GM23338 (cell line): ENCODE data around the gene AIFM2. TPM values are rescaled to one million over a fixed set of nuclear protein-coding genes. Genes with fewer than 3 reads are reported as not detected.

ENCODE experiments used
- ATAC-seq: fragments of 200-7000 bp; cut with Tn5 transposase; 3 replicates; pipeline ENCODE4 v1.9.1; 2020
- DNase-seq: peaks from one replicate; pipeline ENCODE4 v3.0.0-alpha.2; 2015; ENCODE audit warnings: low spot score
- H2AFZ ChIP-seq: fragments of 200-600 bp; sonication (generic); 2 replicates; pipeline ENCODE4 v1.8.0; 2016; ENCODE audit warnings: antibody characterized with exemption, mild to moderate bottlenecking, moderate library complexity
- H3F3A ChIP-seq: fragments of 200-600 bp; sonication (generic); replicated peaks from 2 replicates; pipeline ENCODE4 v1.8.0; 2017; ENCODE audit warnings: antibody characterized with exemption, mixed run types, low read depth
- H3K27ac ChIP-seq: fragments of 200-600 bp; sonication (generic); 2 replicates; pipeline ENCODE4 v1.6.1; 2016; ENCODE audit warnings: low read depth
- H3K27me3 ChIP-seq: fragments of 200-600 bp; sonication (generic); 2 replicates; pipeline ENCODE4 v1.8.0; 2016; ENCODE audit warnings: mild to moderate bottlenecking, mixed run types, moderate library complexity; ENCODE audit not compliant: insufficient read depth
- H3K36me3 ChIP-seq: fragments of 200-600 bp; sonication (generic); 2 replicates; pipeline ENCODE4 v1.8.0; 2016; ENCODE audit warnings: mild to moderate bottlenecking; ENCODE audit not compliant: insufficient read depth
- H3K4me1 ChIP-seq: fragments of 200-600 bp; sonication (generic); 2 replicates; pipeline ENCODE4 v1.8.0; 2016; ENCODE audit warnings: mild to moderate bottlenecking, moderate library complexity; ENCODE audit not compliant: insufficient read depth
- H3K4me2 ChIP-seq: fragments of 200-600 bp; sonication (generic); 2 replicates; pipeline ENCODE4 v1.7.1; 2017; ENCODE audit warnings: mixed run types
- H3K4me3 ChIP-seq: fragments of 200-600 bp; sonication (generic); 2 replicates; pipeline ENCODE4 v1.6.1; 2016; ENCODE audit warnings: mixed run types
- H3K79me2 ChIP-seq: fragments of 200-600 bp; sonication (generic); replicated peaks from 2 replicates; pipeline ENCODE4 v1.8.0; 2017; ENCODE audit warnings: mild to moderate bottlenecking; ENCODE audit not compliant: insufficient read depth
- H3K9me2 ChIP-seq: fragments of 200-600 bp; sonication (generic); 2 replicates; pipeline ENCODE4 v1.8.0; 2017; ENCODE audit not compliant: insufficient read depth
- H4K20me1 ChIP-seq: fragments of 200-600 bp; sonication (generic); replicated peaks from 2 replicates; pipeline ENCODE4 v1.8.0; 2017; ENCODE audit warnings: mild to moderate bottlenecking; ENCODE audit not compliant: insufficient read depth
- H3K27ac Mint-ChIP-seq: 2 replicates; pipeline ENCODE4 v1.8.0; 2020; ENCODE audit warnings: inconsistent platforms, mild to moderate bottlenecking, moderate library complexity, mixed read lengths
- H3K27me3 Mint-ChIP-seq: 3 replicates; pipeline ENCODE4 v1.8.0; 2022; ENCODE audit warnings: low read depth, mild to moderate bottlenecking, moderate library complexity, mixed read lengths, inconsistent platforms; ENCODE audit not compliant: insufficient read depth, poor library complexity
- H3K36me3 Mint-ChIP-seq: 3 replicates; pipeline ENCODE4 v1.8.0; 2021; ENCODE audit warnings: low read depth, mild to moderate bottlenecking, inconsistent platforms, moderate library complexity, mixed read lengths
- H3K4me1 Mint-ChIP-seq: 3 replicates; pipeline ENCODE4 v1.8.0; 2020; ENCODE audit warnings: mild to moderate bottlenecking, inconsistent platforms, mixed read lengths
- H3K4me3 Mint-ChIP-seq: 3 replicates; pipeline ENCODE4 v1.8.0; 2021; ENCODE audit warnings: moderate library complexity, mild to moderate bottlenecking, inconsistent platforms, mixed read lengths
- H3K9me3 Mint-ChIP-seq: 3 replicates; pipeline ENCODE4 v1.8.0; 2020; ENCODE audit warnings: moderate library complexity, mild to moderate bottlenecking, inconsistent platforms, mixed read lengths
- EZH2 ChIP-seq: fragments of 200-600 bp; sonication (generic); IDR thresholded peaks from one replicate; pipeline ENCODE4 v1.8.0; 2017; ENCODE audit warnings: antibody characterized with exemption, mild to moderate bottlenecking, low read depth; ENCODE audit not compliant: unreplicated experiment
- EZH2phosphoT487 ChIP-seq: fragments of 200-600 bp; sonication (generic); IDR thresholded peaks from one replicate; pipeline ENCODE4 v1.8.1; 2018; ENCODE audit warnings: antibody characterized with exemption; ENCODE audit not compliant: unreplicated experiment
- NANOG ChIP-seq: IDR thresholded peaks from 2 replicates; pipeline ENCODE4 v1.6.1; 2016; ENCODE audit warnings: antibody characterized with exemption, borderline replicate concordance
- POLR2AphosphoS5 ChIP-seq: IDR thresholded peaks from 2 replicates; pipeline ENCODE4 v1.6.1; 2016; ENCODE audit warnings: antibody characterized with exemption, low read depth
- STAT1 ChIP-seq: IDR thresholded peaks from one replicate; pipeline ENCODE4 v1.6.1; 2016; ENCODE audit warnings: antibody characterized with exemption; ENCODE audit not compliant: unreplicated experiment
- ZNF114 ChIP-seq: fragments of 250-450 bp; sonication (Bioruptor Pico); IDR thresholded peaks from 2 replicates; pipeline ENCODE4 v1.5.0; 2020; ENCODE audit warnings: mild to moderate bottlenecking, moderate library complexity
- ZNF331 ChIP-seq: fragments of 250-450 bp; sonication (Bioruptor Pico); IDR thresholded peaks from 2 replicates; pipeline ENCODE4 v1.5.0; 2020; ENCODE audit warnings: low read depth, mild to moderate bottlenecking, moderate library complexity
- polyA plus RNA-seq: library from polyadenylated mRNA; unstranded; fragments of >200 nt; fragmentation: Nextera tagmentation; extraction: Ambion mirVana; gene quantifications from 2 replicates; pipeline ENCODE4 v1.2.1, GENCODE V29; 2016
- total RNA-seq: library from RNA; depleted of rRNA; stranded (reverse); fragments of >200 nt; shearing (Covaris generic); gene quantifications from 2 replicates; pipeline ENCODE4 v1.2.3, GENCODE V29; 2014
- TF ChIP-seq, protein P1 (sequence below): IDR thresholded peaks from one replicate; pipeline ENCODE4 v1.6.1; 2018; ENCODE audit warnings: antibody characterized with exemption; ENCODE audit not compliant: unreplicated experiment
- TF ChIP-seq, protein P2 (sequence below): IDR thresholded peaks from 2 replicates; pipeline ENCODE4 v1.6.1; 2016; ENCODE audit warnings: antibody characterized with exemption
- TF ChIP-seq, protein P3 (sequence below), 2 experiments: fragments of 200-600 bp in 1 of 2; sonication (generic) in 1 of 2; conservative IDR thresholded peaks; 2 replicates each; pipeline versions ENCODE4 v1.5.1 to v1.6.1; 2016 to 2017; ENCODE audit warnings: antibody characterized with exemption in 2 of 2, low read depth in 2 of 2, mild to moderate bottlenecking in 2 of 2, moderate library complexity in 1 of 2
- TF ChIP-seq, protein P4 (sequence below): fragments of 250-450 bp; sonication (Bioruptor Pico); IDR thresholded peaks from 2 replicates; pipeline ENCODE4 v1.5.0; 2020; ENCODE audit warnings: mild to moderate bottlenecking, moderate library complexity

Gene AIFM2
- total and polyA plus RNA-seq, 2 experiments from 2014 or later = 3.2 to 3.6 TPM

DNA sequence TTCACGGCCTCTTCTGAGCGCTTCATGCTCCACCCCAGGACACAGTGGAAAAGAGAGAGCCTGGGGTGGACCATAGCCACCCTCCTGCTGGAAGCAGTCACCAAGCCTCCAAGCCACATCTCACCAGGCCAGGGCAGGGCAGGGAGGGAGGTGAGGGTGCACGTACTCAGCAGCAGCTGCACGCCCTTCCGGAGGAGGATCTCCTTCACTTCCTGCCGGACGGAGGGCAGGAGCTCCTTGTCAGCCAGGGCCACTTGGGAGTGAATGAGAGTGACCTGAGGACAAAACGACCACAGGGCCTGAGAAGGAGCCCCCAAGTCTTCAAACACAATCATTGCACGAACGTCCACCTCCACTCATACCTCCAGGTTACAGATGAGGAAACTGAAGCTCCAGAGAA is 15.0 kb downstream of the AIFM2 start:
- no peak overlapping the region for H3K27ac ChIP-seq
- H3K27me3 Mint-ChIP-seq = peaks cover 20% of the 10 kb centered on the region
- peaks cover 3% of the 10 kb centered on the region; the same call in 1 of the 3 replicates for H3K4me1 Mint-ChIP-seq
- H4K20me1 ChIP-seq = no peaks in the 10 kb centered on the region
- no peak overlapping the region for H3K4me2 ChIP-seq
- H2AFZ ChIP-seq = no peak overlapping the region
- H3K36me3 ChIP-seq = no peaks in the 10 kb centered on the region
- no peaks in the 10 kb centered on the region for H3K79me2 ChIP-seq
- H3F3A ChIP-seq = no peaks in the 10 kb centered on the region
- no peak for DNase-seq
- no peaks in the 10 kb centered on the region for H3K27me3 ChIP-seq
- no peaks in the 10 kb centered on the region for H3K9me3 Mint-ChIP-seq
- H3K4me3 Mint-ChIP-seq = no peak overlapping the region
- no peak overlapping the region for H3K27ac Mint-ChIP-seq
- no peak for ATAC-seq
- H3K36me3 Mint-ChIP-seq = peaks cover 11% of the 10 kb centered on the region; the same call in 2 of the 3 replicates
- H3K9me2 ChIP-seq = no peaks in the 10 kb centered on the region
- H3K4me3 ChIP-seq = no peak overlapping the region
- H3K4me1 ChIP-seq = no peaks in the 10 kb centered on the region
- TF ChIP-seq POLR2AphosphoS5 (no peak), EZH2 (no peak), STAT1 (no peak), ZNF114 (CRISPR knock-in tag) (no peak), ZNF331 (no peak), EZH2phosphoT487 (no peak), NANOG (no peak)
- TF ChIP-seq, protein P1, sequence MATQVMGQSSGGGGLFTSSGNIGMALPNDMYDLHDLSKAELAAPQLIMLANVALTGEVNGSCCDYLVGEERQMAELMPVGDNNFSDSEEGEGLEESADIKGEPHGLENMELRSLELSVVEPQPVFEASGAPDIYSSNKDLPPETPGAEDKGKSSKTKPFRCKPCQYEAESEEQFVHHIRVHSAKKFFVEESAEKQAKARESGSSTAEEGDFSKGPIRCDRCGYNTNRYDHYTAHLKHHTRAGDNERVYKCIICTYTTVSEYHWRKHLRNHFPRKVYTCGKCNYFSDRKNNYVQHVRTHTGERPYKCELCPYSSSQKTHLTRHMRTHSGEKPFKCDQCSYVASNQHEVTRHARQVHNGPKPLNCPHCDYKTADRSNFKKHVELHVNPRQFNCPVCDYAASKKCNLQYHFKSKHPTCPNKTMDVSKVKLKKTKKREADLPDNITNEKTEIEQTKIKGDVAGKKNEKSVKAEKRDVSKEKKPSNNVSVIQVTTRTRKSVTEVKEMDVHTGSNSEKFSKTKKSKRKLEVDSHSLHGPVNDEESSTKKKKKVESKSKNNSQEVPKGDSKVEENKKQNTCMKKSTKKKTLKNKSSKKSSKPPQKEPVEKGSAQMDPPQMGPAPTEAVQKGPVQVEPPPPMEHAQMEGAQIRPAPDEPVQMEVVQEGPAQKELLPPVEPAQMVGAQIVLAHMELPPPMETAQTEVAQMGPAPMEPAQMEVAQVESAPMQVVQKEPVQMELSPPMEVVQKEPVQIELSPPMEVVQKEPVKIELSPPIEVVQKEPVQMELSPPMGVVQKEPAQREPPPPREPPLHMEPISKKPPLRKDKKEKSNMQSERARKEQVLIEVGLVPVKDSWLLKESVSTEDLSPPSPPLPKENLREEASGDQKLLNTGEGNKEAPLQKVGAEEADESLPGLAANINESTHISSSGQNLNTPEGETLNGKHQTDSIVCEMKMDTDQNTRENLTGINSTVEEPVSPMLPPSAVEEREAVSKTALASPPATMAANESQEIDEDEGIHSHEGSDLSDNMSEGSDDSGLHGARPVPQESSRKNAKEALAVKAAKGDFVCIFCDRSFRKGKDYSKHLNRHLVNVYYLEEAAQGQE = no peak
- TF ChIP-seq, protein P2, sequence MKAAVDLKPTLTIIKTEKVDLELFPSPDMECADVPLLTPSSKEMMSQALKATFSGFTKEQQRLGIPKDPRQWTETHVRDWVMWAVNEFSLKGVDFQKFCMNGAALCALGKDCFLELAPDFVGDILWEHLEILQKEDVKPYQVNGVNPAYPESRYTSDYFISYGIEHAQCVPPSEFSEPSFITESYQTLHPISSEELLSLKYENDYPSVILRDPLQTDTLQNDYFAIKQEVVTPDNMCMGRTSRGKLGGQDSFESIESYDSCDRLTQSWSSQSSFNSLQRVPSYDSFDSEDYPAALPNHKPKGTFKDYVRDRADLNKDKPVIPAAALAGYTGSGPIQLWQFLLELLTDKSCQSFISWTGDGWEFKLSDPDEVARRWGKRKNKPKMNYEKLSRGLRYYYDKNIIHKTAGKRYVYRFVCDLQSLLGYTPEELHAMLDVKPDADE = no peak
- TF ChIP-seq, protein P3, sequence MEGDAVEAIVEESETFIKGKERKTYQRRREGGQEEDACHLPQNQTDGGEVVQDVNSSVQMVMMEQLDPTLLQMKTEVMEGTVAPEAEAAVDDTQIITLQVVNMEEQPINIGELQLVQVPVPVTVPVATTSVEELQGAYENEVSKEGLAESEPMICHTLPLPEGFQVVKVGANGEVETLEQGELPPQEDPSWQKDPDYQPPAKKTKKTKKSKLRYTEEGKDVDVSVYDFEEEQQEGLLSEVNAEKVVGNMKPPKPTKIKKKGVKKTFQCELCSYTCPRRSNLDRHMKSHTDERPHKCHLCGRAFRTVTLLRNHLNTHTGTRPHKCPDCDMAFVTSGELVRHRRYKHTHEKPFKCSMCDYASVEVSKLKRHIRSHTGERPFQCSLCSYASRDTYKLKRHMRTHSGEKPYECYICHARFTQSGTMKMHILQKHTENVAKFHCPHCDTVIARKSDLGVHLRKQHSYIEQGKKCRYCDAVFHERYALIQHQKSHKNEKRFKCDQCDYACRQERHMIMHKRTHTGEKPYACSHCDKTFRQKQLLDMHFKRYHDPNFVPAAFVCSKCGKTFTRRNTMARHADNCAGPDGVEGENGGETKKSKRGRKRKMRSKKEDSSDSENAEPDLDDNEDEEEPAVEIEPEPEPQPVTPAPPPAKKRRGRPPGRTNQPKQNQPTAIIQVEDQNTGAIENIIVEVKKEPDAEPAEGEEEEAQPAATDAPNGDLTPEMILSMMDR (conservative IDR thresholded peaks at IDR 0.05; ENCODE audit: low read depth in 2 of 2) = no peak
- TF ChIP-seq, protein P4, sequence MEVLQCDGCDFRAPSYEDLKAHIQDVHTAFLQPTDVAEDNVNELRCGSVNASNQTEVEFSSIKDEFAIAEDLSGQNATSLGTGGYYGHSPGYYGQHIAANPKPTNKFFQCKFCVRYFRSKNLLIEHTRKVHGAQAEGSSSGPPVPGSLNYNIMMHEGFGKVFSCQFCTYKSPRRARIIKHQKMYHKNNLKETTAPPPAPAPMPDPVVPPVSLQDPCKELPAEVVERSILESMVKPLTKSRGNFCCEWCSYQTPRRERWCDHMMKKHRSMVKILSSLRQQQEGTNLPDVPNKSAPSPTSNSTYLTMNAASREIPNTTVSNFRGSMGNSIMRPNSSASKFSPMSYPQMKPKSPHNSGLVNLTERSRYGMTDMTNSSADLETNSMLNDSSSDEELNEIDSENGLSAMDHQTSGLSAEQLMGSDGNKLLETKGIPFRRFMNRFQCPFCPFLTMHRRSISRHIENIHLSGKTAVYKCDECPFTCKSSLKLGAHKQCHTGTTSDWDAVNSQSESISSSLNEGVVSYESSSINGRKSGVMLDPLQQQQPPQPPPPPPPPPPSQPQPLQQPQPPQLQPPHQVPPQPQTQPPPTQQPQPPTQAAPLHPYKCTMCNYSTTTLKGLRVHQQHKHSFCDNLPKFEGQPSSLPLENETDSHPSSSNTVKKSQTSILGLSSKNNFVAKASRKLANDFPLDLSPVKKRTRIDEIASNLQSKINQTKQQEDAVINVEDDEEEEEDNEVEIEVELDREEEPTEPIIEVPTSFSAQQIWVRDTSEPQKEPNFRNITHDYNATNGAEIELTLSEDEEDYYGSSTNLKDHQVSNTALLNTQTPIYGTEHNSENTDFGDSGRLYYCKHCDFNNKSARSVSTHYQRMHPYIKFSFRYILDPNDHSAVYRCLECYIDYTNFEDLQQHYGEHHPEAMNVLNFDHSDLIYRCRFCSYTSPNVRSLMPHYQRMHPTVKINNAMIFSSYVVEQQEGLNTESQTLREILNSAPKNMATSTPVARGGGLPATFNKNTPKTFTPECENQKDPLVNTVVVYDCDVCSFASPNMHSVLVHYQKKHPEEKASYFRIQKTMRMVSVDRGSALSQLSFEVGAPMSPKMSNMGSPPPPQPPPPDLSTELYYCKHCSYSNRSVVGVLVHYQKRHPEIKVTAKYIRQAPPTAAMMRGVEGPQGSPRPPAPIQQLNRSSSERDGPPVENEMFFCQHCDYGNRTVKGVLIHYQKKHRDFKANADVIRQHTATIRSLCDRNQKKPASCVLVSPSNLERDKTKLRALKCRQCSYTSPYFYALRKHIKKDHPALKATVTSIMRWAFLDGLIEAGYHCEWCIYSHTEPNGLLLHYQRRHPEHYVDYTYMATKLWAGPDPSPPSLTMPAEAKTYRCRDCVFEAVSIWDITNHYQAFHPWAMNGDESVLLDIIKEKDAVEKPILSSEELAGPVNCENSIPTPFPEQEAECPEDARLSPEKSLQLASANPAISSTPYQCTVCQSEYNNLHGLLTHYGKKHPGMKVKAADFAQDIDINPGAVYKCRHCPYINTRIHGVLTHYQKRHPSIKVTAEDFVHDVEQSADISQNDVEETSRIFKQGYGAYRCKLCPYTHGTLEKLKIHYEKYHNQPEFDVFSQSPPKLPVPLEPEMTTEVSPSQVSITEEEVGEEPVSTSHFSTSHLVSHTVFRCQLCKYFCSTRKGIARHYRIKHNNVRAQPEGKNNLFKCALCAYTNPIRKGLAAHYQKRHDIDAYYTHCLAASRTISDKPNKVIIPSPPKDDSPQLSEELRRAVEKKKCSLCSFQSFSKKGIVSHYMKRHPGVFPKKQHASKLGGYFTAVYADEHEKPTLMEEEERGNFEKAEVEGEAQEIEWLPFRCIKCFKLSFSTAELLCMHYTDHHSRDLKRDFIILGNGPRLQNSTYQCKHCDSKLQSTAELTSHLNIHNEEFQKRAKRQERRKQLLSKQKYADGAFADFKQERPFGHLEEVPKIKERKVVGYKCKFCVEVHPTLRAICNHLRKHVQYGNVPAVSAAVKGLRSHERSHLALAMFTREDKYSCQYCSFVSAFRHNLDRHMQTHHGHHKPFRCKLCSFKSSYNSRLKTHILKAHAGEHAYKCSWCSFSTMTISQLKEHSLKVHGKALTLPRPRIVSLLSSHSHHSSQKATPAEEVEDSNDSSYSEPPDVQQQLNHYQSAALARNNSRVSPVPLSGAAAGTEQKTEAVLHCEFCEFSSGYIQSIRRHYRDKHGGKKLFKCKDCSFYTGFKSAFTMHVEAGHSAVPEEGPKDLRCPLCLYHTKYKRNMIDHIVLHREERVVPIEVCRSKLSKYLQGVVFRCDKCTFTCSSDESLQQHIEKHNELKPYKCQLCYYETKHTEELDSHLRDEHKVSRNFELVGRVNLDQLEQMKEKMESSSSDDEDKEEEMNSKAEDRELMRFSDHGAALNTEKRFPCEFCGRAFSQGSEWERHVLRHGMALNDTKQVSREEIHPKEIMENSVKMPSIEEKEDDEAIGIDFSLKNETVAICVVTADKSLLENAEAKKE = no peak
